ENCODE measurements around the gene ABO. TPM values are rescaled to one million over a fixed set of nuclear protein-coding genes. Genes with fewer than 3 reads are reported as not detected.

ABO gene
- total and polyA plus RNA-seq, 2 of the 8 experiments (the other 6 are each of a cell fraction or from before 2014, with no cell fraction given) = 0.03 TPM; not detected in 1

DNA sequence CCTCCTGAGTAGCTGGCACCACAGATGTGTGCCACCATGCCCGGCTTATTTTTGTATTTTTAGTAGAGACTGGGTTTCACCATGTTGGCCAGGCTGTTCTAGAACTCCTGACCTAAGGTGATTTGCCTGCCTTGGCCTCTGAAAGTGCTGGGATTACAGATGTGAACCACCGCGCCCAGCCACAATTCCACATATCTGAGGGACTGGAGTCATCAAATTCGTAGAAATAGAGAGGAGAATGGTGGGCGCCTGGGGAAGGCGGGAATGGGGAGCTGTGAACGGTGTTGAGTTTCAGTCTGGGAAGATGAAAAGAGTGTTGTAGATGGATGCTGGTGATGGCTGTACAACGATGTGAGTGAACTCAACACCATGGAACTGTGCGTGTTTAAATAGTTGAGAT, 1.9 kb upstream of the ABO start:
- no peak overlapping the region for H3K9ac ChIP-seq (replicated peaks in 1 of 4; ENCODE audit: extremely low read depth in 1 of 4, low read depth in 3 of 4, low read length in 3 of 4)
- H3K23me2 ChIP-seq (ENCODE audit: low read depth, low read length) = peaks cover 9% of the 10 kb centered on the region; the same call in 1 of the 2 replicates
- no peak overlapping the region for H2BK20ac ChIP-seq (ENCODE audit: low read length)
- no peak for TF ChIP-seq GTF2F1 (IDR thresholded peaks at IDR 0.05; ENCODE audit: borderline replicate concordance, low read depth, low read length)
- DNase-seq (ENCODE audit: low read depth in 1 of 2, low spot score in 2 of 2) (no peak), FAIRE-seq (no peak)
- no peak overlapping the region for H3K23ac ChIP-seq (ENCODE audit: insufficient read length)
- no peaks in the 10 kb centered on the region for H3K79me1 ChIP-seq (ENCODE audit: low read depth, low read length)
- POLR2A ChIA-PET (ENCODE audit: partially characterized antibody) = no interaction called here
- H3K14ac ChIP-seq (ENCODE audit: insufficient read length) = no peak overlapping the region
- no peak overlapping the region for H4K8ac ChIP-seq (ENCODE audit: extremely low read depth, insufficient read depth, low read length)
- H3K4me3 ChIP-seq (ENCODE audit: extremely low read depth in 1 of 4, insufficient read depth in 2 of 4, low read depth in 3 of 4, low read length in 4 of 4) = no peak overlapping the region
- no peak overlapping the region for H4K91ac ChIP-seq (replicated peaks; ENCODE audit: insufficient read length, low read length)
- H3K27ac ChIP-seq (ENCODE audit: low read depth, low read length) = no peak overlapping the region
- H3K36me3 ChIP-seq (ENCODE audit: control insufficient read depth in 2 of 4, insufficient read depth in 4 of 4, low read length in 3 of 4) = no peaks in the 10 kb centered on the region; a peak in 2 of 8 replicates
- CTCF ChIA-PET (ENCODE audit: partially characterized antibody) = interaction anchor here (0.8 to 1.6 kb wide), 3 partner anchors 12 to 89 kb away, joined by 3 to 7 read pairs (median 4); no protein-coding TSS in a partner anchor
- H3K27me3 ChIP-seq (replicated peaks in 1 of 4; ENCODE audit: control insufficient read depth in 3 of 4, extremely low read depth in 1 of 4, insufficient read depth in 3 of 4, low read length in 3 of 4) = peaks cover 34 to 55% (median 47%) of the 10 kb centered on the region in 4 experiments
- H3K56ac ChIP-seq (replicated peaks; ENCODE audit: insufficient read length, low read depth, low read length) = no peak overlapping the region
- no peaks in the 10 kb centered on the region; a peak in 1 of 7 replicates for H3K4me1 ChIP-seq (replicated peaks in 1 of 4; ENCODE audit: control insufficient read depth in 3 of 4, insufficient read depth in 4 of 4, low read length in 3 of 4)
- no peak overlapping the region for H3K4me2 ChIP-seq (ENCODE audit: insufficient read depth in 1 of 2, low read depth in 2 of 2, low read length in 2 of 2)
- no peak overlapping the region for H2AK5ac ChIP-seq (ENCODE audit: low read depth, low read length)
- H3K18ac ChIP-seq (ENCODE audit: extremely low read depth, low read length) = no peak overlapping the region
- H4K20me1 ChIP-seq (replicated peaks in 1 of 2; ENCODE audit: control insufficient read depth in 1 of 2, insufficient read depth in 2 of 2, low read length in 2 of 2) = no peaks in the 10 kb centered on the region
- no peak overlapping the region for H2AFZ ChIP-seq (ENCODE audit: low read length)
- peaks cover 13 to 16% of the 10 kb centered on the region in 2 experiments; a peak in 3 of 4 replicates for H3K9me3 ChIP-seq (ENCODE audit: insufficient read depth in 2 of 2, low read depth in 1 of 2, low read length in 1 of 2)
- H2BK120ac ChIP-seq (replicated peaks; ENCODE audit: low read depth, low read length) = no peak overlapping the region
- no peak overlapping the region for H2BK12ac ChIP-seq (ENCODE audit: low read depth, low read length)
- H2BK5ac ChIP-seq (ENCODE audit: low read depth, low read length) = no peak overlapping the region
- no peak overlapping the region for H2BK15ac ChIP-seq (ENCODE audit: low read length)
- no peak overlapping the region for H3K4ac ChIP-seq (replicated peaks; ENCODE audit: insufficient read length, low read depth, low read length)
- no peaks in the 10 kb centered on the region for H3K79me2 ChIP-seq (ENCODE audit: control insufficient read depth in 1 of 2, insufficient read depth in 2 of 2, low read length in 2 of 2)
- WGBS, 2 experiments (ENCODE audit: extremely low coverage in 1 of 2, insufficient coverage in 1 of 2, insufficient read length in 1 of 2, insufficient replicate concordance in 2 of 2, low coverage in 1 of 2, low lambda C conversion rate in 2 of 2, missing lambda C conversion rate in 1 of 2) = 87% methylated on average over 9 of the region's 9 CpGs; no CpG with 5 or more reads in 1 of the 2 experiments
- no peak overlapping the region for H4K5ac ChIP-seq (ENCODE audit: insufficient read length, low read depth, low read length)
